Measurements from ENCODE around the gene GBF1.
"Not testable (repeated sequence)": the region's sequence is repeated elsewhere in the genome, so short reads cannot be mapped to it uniquely, and the experiment has no call there.

The GBF1 gene

GRCh38 chr10:102234888-102235597 lies 10.3 kb upstream of the GBF1 start:
- DNase-seq, result no peak

GRCh38 chr10:102235598-102235920 lies 9.8 kb upstream of the GBF1 start:
- DNase-seq, result no peak

DNA sequence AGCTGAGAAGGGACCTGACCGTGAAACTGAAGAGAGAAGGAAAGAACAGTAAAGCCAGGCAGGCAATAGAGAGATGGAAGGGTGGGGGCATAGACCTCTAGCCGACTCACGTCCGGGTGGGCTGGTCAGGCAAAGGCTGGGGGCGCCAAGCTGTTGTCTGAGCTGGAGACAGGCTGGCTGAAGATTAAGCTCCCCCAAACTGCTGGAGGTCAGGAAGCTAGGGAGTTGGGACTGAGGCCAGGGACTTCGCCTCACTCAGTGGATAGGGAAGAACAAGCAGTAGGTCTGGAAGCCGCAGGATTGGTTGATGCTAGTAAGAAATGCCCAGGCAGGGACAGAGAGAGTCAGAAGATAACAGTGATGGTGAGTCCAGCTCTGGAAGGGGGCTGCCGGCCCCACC lies 9.3 kb upstream of the GBF1 start:
- no peak for DNase-seq

DNA sequence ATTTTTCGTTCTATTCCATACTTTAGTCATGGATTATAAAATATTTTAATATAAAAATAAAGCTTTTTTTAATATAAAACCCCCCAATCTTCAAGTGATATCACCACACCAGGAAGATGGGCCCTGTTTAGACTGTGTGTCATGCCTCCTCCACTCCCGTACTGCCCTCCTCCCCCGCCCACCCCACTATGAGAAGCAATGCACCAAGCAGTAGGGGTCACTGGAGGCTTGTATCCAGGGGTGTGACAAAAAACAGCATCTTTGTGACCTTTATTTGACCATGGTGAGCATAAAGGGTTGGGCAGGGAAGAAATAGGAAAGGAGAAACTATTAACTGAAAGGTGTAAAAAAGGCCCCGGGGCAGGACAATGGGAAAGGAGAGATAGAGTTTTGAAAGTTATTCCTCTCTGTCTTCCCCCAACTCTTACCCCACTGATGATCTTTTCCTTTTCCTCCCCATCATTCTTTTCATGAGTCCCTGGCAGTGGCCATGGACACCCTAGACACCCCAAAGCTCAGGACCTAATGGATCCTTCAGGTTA lies 7.5 kb upstream of the GBF1 start:
- DNase-seq, result no peak

DNA sequence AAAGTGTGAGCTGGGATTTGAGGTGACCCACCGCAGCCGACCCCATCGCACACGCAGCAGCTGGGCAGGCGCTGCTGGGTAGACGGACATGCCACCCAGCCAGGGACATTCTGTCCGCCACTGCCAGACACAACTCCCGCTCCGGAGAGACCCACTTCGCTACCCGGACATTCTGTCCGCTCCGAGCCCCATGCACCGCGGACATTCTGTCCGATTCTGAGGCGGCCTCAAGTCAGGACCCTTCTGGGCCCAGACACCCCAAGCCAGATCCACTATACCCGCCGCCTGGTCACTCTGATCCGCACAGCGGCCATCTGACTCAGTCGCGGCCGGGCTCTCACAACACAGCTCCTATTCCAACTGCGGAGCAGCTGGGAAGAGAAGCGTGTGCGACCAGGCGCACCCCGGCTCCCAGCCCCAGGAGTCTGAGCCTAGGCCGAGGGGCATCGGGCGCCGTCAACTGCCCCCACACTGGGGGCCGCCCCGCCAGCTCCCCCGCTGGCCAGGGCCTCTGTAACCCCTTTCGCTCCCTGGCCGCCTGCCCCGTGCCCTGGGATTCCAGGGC lies 4.8 kb upstream of the GBF1 start:
- DNase-seq, result no peak

DNA sequence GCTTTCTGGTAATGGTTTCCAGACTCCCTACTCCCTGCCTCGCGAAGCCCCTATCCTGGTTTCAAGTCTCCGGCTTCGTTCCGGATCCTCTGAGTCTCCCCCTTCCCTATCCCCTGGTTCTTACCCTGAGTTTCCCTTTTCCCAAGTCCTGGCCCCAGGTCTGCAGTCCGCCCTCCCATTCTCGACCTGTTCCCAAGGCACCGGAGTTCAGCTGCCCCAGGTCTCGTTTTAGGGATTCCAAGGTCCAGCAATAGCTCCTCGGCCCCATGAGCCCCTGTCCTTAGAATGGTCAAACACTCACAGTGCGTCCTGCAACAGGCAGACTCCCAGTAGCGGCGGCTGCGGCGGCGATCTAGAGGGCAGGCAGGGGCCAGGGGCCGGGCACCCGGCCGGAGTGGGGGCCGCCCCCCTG lies 4.3 kb upstream of the GBF1 start:
- no peak for DNase-seq

- peak; percentile 96 for DNase-seq
Observed at GRCh38 chr10:102241444-102242117, 3.8 kb upstream of the GBF1 start, which contains the start of gene PITX3. TSS of gene PITX3 (minus strand) at chr10:102241512. CDS start at chr10:102232080, 9,432 bp downstream.

- no peak for DNase-seq
Observed at GRCh38 chr10:102242118-102242485, 3.2 kb upstream of the GBF1 start.

DNA sequence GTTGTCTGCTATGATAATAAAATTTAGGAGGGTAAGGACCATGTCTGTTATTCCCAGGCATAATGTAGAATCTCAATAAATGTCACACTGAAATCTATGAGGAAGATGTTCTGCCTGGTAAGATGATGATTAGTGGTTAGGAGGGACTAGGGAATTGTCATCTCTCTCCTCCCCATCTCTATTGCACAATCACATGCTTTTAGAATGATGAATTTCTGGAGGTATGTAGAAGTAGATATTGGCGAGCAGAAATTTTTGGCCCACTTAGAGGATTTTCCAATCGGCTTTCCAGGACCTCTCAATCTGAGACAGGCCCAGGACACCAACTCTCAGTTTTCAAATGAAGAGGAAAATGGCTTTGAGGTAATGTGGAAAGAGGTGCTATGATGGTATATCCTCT lies 2.0 kb upstream of the GBF1 start:
- no peak for DNase-seq

DNA sequence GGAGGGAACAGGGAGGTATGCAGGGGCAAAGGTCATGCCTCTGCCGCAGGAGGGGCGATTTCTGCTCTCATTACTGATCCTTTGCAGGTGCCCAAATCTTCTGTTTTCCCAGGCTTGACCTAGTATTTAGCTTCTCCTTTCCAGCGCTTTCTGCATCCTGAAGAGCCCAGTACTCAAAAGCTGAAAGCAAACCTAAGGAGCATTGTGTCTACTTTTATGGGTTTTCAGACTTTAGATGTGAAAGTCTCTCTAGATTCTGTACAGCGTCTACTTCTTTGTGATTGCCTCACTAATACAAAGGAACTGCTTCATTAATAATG lies 560 bp downstream of the GBF1 start:
- no peak for DNase-seq

- no peak for DNase-seq
Observed at GRCh38 chr10:102246261-102246660, 929 bp downstream of the GBF1 start.

DNA sequence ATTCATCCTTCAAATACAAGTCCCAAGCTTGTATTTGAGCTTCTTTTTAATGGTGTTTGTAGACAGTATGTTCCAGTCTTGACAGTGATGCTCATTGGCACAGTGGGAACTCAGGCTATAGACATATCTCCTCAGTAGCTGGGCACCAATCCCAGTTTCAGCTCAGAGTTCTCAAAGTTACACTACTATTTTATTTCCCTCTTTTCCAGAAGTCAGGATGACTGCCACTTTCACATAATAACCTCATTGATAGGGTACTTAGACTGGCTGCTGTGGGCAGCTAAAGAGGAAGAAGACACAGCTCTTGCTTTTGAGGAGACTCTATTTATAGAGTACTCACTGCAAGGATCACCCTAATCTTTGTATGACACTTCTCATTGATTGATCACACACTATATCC lies 2.4 kb downstream of the GBF1 start:
- DNase-seq, result no peak

DNA sequence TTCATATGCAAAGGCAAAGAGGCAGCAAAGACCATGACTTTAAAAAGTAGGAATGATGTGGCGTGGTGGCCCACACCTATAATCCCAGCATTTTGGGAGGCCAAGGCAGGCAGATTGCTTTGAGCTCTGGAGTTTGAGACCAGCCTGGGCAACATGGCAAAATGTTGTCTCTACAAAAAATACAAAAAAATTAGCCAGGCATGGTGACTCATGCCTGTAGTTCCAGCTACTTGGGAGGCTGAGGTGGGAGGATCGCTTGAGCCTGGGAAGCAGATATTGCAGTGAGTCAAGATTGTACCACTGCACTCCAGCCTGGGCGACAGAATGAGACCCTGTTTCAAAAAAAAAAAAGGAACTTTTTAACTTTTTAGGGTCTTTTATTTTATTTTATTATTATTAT lies 7.2 kb downstream of the GBF1 start:
- DNase-seq, result not testable (repeated sequence)

DNA sequence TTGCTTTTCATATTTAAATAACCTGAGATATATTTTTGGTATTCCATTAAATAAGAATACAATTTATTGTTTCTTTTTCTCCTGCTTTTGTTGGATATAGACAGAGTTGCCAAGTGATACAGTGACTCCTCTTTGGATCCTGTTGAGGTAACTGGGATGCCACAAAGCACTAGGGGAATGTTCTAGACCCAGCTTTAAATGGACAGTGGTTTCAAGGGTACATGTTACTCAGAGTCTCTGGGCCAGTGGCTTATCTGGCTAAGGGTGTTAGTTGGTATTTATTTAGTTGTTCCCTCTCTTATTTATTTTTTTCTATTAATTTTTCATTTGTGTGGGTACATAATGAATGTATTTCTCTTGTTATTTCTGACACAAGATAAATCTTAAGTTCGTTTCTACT lies 9.1 kb downstream of the GBF1 start:
- no peak for DNase-seq

DNA sequence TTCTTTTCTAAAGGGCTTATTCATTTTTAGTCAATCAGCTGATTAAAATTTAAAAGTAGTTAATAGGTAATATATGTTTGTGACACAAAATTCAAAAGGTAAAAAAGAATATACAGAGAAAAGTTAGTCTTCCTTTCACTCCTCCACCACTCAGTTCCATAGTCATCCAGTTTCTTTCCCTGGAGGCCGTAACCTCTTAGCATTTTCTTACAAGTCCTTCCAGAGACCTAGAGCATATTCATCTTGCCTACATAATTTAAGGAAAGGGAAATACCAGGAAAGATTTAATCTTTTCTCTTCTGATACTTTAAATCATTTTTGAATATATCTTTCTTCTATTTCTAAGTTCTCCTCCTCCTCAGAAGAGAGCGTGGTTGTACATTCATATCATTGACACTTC lies 10.1 kb downstream of the GBF1 start:
- DNase-seq, result no peak

DNA sequence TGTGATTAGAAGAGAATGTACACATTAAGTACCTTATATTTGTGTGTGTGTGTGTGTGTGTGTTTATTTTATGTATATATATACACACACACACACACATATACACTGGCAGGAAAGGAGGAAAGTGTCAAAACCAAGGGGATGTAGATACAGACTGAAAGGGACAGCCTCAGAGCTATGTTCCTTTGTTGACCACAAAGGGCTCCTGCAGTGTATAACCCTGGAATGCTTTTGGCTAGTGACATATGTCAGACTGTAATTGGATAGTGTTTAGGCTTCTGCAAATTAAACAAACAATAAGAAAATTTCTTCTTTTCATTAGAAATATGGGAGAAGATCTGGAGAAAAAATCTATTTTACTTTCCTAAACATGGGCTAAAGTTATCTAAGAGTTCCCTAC lies 15.9 kb downstream of the GBF1 start:
- no peak for DNase-seq

DNA sequence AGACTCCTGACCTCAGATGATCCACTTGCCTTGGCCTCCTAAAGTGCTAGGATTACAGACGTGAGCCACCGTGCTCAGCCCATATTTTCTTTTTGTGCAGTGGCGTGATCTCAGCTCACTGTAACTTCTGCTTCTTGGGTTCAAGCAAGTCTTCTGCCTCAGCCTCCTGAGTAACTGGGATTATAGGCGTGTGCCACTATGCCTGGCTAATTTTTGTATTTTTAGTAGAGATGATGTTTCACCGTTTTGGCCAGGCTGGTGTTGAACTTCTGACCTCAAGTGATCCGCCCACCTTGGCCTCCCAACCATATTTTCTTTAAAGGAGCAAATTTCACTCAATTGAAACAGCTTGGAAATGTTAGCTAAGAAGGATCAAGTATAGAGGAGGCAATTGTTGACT lies 16.5 kb downstream of the GBF1 start:
- DNase-seq, result no peak

DNA sequence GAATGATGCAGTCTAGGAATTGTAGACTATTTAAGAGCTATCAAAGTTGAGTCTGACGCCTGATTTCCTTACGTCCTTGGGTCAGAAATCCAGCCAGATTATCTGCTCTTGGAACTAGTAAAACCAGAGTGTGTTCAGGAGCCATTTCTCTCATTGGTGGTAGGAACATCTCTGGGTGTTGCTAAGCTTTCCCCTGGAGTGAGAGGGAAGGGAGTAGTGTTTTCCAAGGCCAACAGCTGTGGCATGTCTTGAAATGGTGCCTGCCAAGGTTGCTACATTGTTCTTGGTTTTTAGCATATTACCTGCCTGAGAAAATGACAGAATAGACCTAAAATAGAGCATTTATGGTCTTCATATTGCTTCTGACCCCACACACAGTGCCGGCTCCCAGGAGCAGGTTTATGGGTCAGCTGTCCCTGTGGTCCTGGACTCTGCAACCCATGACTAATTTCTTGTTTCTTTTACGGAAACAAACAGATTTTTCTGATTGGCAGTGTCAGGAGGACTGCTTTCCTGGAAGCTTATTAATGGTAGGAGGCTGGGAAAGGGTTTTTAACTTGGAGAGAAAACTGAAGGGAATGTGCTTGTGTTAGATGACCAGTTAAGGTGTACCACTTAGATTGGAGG lies 17.5 kb downstream of the GBF1 start:
- no peak for DNase-seq

DNA sequence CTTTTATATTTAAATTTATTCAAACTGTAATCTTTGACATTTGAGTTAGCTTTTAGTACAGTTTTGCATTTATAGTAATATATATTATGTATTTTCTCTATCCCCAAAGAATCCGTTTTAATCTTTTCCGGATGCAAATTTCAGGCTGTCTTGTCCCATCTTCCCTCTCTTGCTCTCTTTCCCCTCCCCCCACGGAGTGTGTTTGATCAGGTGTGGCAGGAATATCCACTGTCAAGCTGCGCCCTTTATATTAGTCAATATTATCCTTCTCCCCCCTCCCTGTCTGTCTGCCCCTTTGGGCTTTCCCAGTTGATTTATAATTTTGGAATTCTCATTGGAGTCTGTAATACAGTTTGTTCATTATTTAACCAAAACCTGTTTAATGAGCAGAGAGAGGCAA lies 19.0 kb downstream of the GBF1 start:
- no peak for DNase-seq

GRCh38 chr10:102266670-102267069 lies 21.3 kb downstream of the GBF1 start:
- DNase-seq, result no peak

GRCh38 chr10:102267748-102268147 lies 22.4 kb downstream of the GBF1 start:
- no peak for DNase-seq

DNA sequence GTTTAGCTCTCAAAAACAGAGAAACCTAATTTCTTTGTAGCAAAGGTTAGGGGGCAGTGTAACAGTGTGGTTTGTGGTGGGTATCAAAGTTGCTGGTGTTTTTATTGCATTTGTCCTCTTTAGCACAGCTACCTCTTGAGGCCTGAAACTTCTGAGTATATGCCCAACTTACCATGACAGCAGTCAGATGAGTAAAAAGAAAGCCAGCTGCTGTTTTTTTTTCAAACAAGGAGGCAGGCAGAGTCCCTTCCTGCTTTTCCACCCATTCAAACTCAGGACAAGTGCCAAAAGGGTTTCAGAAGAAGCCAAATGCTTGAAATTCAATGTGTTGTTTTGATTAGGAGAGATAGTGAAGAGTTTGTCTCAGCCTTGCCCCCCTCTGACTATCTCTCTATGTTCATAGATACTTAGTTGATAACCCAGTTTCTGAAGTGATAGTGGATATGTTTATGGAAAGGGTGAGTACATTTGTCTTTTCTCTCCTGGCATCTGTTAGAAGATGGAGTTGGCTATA lies 23.1 kb downstream of the GBF1 start:
- no peak for DNase-seq

DNA sequence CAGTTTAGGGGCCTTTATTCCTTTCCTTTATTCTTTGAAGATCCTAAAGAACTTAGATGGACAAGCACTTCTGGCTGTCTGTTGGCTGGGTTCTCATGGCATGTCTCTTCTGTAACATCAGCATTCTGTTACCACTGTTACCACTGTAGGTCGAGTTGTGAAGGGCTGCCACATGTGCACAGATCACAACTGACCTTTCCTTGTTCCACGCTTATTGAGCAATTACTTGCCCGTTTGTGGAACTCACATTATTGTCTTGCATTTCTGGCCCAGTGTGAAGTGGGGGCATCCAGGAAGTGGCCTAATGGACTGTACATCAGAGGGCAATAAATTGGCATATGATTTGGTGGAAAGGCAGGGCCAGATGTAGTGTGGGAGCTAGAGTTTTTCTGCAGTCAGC lies 23.7 kb downstream of the GBF1 start:
- DNase-seq, result no peak

DNA sequence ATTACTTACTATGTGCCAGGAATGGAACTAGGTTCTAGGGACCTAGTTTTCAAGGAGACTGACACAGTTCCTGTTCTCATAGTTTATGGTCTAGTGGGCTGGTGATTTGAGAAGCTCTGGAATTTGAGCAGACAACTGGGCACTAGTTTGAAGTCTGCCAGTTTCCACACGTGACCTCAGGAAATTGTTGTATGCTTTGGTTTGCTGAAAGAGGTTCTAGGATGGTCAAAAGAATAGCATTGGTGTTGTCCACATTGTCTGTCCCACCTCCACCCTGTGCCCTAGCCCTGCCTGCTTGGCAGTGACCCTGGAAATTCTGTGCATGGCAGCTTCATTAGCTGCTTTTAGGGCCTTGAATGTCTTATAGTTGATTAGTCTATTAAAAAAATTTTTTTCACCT lies 28.7 kb downstream of the GBF1 start:
- no peak for DNase-seq

Data from activated CD4-positive, alpha-beta T cell treated with anti-CD3 and anti-CD28 coated beads for 48 hours (primary cell).